Breast epithelium (tissue), 3 donors: Measurements from ENCODE around the gene PAN3.

ENCODE experiments used
- CTCF ChIP-seq, 3 donors: fragments of 450-650 bp; IDR thresholded peaks; one replicate each; pipeline ENCODE4 v1.5.1; 2016 to 2017; ENCODE audit warnings: antibody characterized with exemption in 3 of 3, mild to moderate bottlenecking in 3 of 3, moderate library complexity in 3 of 3
- POLR2A ChIP-seq: fragments of 450-650 bp; IDR thresholded peaks from one replicate; pipeline ENCODE4 v1.6.1; 2016; ENCODE audit warnings: antibody characterized with exemption, mild to moderate bottlenecking, moderate library complexity
- POLR2AphosphoS5 ChIP-seq, 3 donors: sonication (generic); formaldehyde crosslinking; IDR thresholded peaks; one replicate each; pipeline ENCODE4 v1.6.1; 2017; ENCODE audit warnings: antibody characterized with exemption in 3 of 3

GRCh38 chr13:28282451-28282850 is 144.1 kb downstream of the PAN3 start:
- no peak for TF ChIP-seq CTCF (IDR thresholded peaks at IDR 0.05)
- TF ChIP-seq POLR2A, result no peak
- no peak for TF ChIP-seq POLR2AphosphoS5 (IDR thresholded peaks at IDR 0.05)
